Stimulated activated effector memory CD8-positive, alpha-beta T cell treated with anti-CD3 and anti-CD28 coated beads, Interleukin-12 subunit alpha, Interleukin-12 subunit beta, amount 100 ng/mL, for 72 hours (primary cell): ENCODE results near the gene GNA14.
A peak's percentile ranks its signal among the peaks of the same experiment; 100 is the strongest.
"Not testable (repeated sequence)": the region's sequence is repeated elsewhere in the genome, so short reads cannot be mapped to it uniquely, and the experiment has no call there.

Experiments used
- ATAC-seq: fragments of 150-1000 bp; cut with Tn5 transposase; 2 replicates; pipeline ENCODE4 v1.10.0; 2021
- DNase-seq, 2 donors: peaks; one replicate each; pipeline ENCODE4 v3.0.0; 2021 to 2022; ENCODE audit warnings: low spot score in 2 of 2
- H3K27ac Mint-ChIP-seq: one replicate; pipeline ENCODE4 v1.8.0; 2022; ENCODE audit warnings: mild to moderate bottlenecking, mixed read lengths
- H3K36me3 Mint-ChIP-seq: one replicate; pipeline ENCODE4 v1.8.0; 2022; ENCODE audit warnings: mild to moderate bottlenecking, mixed read lengths
- H3K4me1 Mint-ChIP-seq: one replicate; pipeline ENCODE4 v1.8.0; 2022; ENCODE audit warnings: mixed read lengths
- H3K4me3 Mint-ChIP-seq: one replicate; pipeline ENCODE4 v1.8.0; 2022; ENCODE audit warnings: mild to moderate bottlenecking, mixed read lengths
- H3K9me3 Mint-ChIP-seq: one replicate; pipeline ENCODE4 v1.8.0; 2022; ENCODE audit warnings: mixed read lengths

Gene GNA14

DNA sequence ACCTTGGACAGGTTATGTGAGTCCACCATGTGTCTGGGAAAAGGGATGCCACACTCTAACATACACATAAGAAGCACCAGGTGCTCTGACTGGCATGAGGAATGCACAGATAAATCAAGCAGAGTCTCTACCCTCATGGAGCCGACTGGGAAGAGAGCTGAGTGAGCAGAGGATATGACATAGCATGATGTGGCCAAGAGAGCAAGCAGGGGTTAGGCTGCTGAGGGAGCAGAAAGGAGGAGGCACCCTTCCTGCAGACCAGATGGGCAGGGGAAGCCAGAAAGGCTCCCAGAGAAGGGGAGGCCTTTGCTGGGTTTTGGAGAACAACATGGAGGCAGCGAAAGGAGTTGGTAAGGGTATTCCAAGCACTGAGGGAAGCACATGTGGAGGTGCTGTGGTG lies 223.1 kb downstream of the GNA14 start:
- H3K36me3 Mint-ChIP-seq = peaks cover 5% of the 10 kb centered on the region
- ATAC-seq (peak; percentile 39), DNase-seq (no peak)
- H3K9me3 Mint-ChIP-seq = no peaks in the 10 kb centered on the region
- no peak overlapping the region for H3K4me3 Mint-ChIP-seq
- no peak overlapping the region for H3K27ac Mint-ChIP-seq
- H3K4me1 Mint-ChIP-seq = no peaks in the 10 kb centered on the region

DNA sequence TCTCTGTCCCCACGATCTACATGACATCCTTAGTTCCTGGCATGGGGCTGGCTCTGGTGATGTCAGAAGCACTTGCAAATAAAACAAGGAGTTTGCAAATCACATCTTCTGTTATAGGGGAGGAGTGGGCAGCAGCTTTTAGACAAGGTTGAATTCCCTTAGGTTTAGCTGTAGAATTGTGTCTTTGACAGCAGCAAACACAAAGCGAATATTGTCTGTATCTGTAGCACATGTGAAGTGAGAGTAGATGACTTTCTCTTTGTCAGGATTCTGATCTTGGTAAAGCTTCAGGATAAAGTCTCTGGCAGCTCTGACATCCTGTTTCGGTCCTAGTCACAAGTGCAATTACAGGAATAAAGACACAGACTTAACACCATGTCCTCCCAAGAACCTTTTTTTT lies 224.3 kb downstream of the GNA14 start:
- ATAC-seq = no peak
- no peak for DNase-seq
- H3K4me3 Mint-ChIP-seq = no peak overlapping the region
- no peak overlapping the region for H3K27ac Mint-ChIP-seq
- no peaks in the 10 kb centered on the region for H3K9me3 Mint-ChIP-seq
- H3K36me3 Mint-ChIP-seq = peaks cover 5% of the 10 kb centered on the region
- no peaks in the 10 kb centered on the region for H3K4me1 Mint-ChIP-seq

DNA sequence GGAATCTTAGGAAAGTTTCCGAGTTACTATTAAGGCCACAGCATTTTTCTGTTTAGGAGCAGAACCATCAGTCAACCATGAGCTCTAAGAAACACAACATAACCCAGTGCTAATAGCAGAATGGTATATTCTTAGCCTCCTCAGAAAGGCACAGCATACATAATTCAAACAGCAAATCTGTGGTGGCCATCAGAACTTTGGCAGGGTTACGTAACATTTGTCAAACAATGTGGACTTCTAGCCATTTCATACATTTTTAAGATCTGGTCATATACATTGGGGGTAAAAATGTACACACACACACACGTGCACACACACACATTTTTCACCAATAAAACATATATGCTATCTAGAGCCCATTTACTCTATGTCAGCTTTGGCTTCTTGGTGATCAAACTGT lies 225.2 kb downstream of the GNA14 start:
- Mint-ChIP-seq H3K4me3 (no peak overlapping the region), H3K27ac (no peak overlapping the region), H3K9me3 (no peaks in the 10 kb centered on the region), H3K4me1 (no peaks in the 10 kb centered on the region), H3K36me3 (peaks cover 5% of the 10 kb centered on the region)
- ATAC-seq (no peak), DNase-seq (no peak)

DNA sequence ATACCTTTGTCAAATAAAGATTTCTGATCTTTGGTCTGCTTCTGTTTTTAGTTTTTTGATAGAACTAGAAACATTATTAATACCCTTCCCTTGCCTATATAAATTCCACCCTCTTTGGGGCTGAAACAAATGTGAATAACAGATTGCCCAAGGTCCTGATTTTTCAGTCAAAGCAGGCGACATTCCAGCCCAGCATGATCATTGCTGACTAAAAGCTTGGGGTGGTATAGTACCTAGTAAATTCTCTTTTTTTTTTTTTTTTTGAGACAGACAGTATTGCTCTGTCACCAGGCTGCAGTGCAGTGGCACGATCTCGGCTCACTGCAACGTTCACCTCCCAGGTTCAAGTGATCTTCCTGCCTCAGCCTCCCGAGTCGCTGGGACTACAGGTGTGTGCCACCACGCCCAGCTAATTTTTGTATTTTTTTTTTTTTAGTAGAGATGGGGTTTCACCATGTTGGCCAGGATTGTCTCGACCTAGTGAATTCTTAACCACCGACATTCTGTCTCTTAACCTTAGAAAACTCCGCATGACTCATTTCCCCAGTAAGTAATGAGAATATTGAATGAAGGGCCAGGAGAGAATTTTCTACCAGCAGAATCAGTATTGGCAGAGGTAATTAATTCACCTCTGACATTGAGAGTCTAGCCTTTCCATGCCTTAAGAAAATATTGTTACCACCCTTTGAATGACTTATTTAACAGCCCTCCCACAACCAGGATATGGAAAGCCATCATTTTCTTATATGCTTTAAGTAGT lies 226.4 kb downstream of the GNA14 start:
- no peak overlapping the region for H3K4me3 Mint-ChIP-seq
- ATAC-seq (no peak), DNase-seq (no peak)
- no peaks in the 10 kb centered on the region for H3K4me1 Mint-ChIP-seq
- peaks cover 5% of the 10 kb centered on the region for H3K36me3 Mint-ChIP-seq
- H3K9me3 Mint-ChIP-seq = no peaks in the 10 kb centered on the region
- no peak overlapping the region for H3K27ac Mint-ChIP-seq

DNA sequence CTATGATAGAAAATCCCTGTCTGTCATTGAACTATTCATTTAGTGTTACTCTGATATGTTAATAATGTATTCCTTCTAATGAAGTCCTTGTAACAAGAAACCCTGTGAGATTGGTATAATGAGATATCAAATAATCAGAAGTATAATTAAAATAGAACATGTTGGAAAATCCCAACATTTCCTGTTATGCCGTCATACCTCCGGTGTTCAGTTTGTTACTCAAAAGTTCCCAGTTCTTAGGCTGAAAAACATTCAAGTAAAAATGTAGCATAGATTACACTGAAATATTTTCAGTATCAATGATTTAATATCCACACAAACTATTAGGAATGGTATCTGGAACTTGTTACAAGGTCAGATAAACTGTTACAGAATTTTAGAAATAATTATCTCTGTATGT lies 227.5 kb downstream of the GNA14 start:
- no peak overlapping the region for H3K4me3 Mint-ChIP-seq
- H3K9me3 Mint-ChIP-seq = no peaks in the 10 kb centered on the region

DNA sequence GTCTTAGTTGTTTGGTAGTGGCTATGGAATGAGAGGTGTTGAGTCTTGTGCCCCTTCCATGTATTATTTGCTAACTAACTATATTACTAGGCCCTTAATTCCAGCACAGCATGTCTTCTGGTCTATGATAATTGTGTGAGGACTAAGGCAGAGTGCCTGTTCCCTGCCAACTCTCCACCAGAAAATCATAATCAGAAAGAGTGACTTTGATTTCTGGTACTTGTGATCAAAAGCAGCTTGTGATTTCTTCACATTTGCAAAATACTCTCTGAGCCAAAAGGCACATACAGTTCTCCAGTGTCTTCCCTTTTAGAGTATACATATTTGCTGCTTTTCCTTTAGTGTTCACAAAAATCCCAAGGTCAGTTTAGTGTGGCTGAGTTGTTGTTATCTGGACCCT lies 229.9 kb downstream of the GNA14 start:
- Mint-ChIP-seq H3K4me1 (no peaks in the 10 kb centered on the region), H3K9me3 (no peaks in the 10 kb centered on the region), H3K36me3 (peaks cover 5% of the 10 kb centered on the region), H3K4me3 (no peak overlapping the region), H3K27ac (no peak overlapping the region)
- DNase-seq = no peak
- no peak for ATAC-seq

More for the DNA sequence above, 227.5 kb downstream of the GNA14 start:
- peaks cover 5% of the 10 kb centered on the region for H3K36me3 Mint-ChIP-seq
- H3K27ac Mint-ChIP-seq = no peak overlapping the region
- ATAC-seq (no peak), DNase-seq (no peak)
- H3K4me1 Mint-ChIP-seq = no peaks in the 10 kb centered on the region

DNA sequence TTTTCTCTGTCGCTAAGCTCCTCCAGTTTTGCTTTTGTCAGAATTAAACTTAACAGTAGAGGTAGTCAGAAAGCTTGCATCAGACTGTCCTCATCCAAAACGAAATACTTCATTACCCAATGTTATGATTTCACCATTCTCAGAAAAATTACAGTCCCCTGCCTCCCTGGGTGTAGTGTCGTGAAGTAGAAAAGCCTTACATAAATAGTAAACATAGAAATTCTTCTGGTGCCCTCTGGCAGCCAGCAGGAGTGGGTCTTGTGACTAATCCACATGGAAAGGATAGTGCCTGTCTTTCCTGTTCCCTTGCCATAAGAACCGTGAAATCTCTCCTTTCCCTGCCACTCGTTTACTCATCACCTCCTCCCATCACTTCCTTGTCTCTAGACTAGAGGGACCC lies 230.6 kb downstream of the GNA14 start:
- Mint-ChIP-seq H3K9me3 (no peaks in the 10 kb centered on the region), H3K36me3 (peaks cover 5% of the 10 kb centered on the region), H3K27ac (no peak overlapping the region), H3K4me1 (no peaks in the 10 kb centered on the region), H3K4me3 (no peak overlapping the region)
- ATAC-seq = no peak
- no peak for DNase-seq

DNA sequence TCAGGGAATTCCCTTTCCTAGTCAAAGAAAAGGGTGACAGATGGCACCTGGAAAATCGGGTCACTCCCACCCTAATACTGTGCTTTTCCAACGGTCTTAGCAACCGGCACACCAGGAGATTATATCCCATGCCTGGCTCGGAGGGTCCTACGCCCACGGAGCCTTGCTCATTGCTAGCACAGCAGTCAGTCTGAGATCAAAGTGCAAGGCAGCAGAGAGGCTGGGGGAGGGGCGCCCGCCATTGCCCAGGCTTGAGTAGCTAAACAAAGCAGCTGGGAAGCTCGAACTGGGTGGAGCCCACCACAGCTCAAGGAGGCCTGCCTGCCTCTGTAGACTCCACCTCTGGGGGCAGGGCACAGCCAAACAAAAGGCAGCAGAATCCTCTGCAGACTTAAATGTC lies 239.6 kb downstream of the GNA14 start:
- H3K36me3 Mint-ChIP-seq = peaks cover 29% of the 10 kb centered on the region
- not testable (repeated sequence) for DNase-seq, H3K4me3 Mint-ChIP-seq, ATAC-seq, H3K4me1 Mint-ChIP-seq, H3K27ac Mint-ChIP-seq, H3K9me3 Mint-ChIP-seq

DNA sequence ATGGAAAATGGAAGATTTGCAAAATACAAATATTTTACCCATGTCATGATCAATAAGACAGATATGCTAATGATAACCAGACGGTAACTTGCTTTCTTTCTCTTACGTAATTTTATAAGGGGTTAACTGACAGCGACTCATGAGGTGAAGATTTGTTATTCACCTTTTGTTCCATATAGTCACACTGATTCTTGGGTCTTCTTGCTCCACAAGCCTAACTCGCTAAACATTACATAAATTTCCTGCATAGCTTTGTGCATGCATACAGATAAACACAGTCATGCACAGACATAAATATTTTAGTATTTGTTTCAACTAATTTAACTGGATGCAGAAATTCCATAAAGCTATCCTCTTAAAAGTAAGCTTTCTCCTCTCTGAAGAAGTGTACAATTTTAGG lies 244.9 kb downstream of the GNA14 start:
- DNase-seq (no peak), ATAC-seq (no peak)
- Mint-ChIP-seq H3K36me3 (peaks cover 27% of the 10 kb centered on the region), H3K27ac (no peak overlapping the region), H3K4me1 (no peaks in the 10 kb centered on the region), H3K9me3 (peaks cover 3% of the 10 kb centered on the region), H3K4me3 (no peak overlapping the region)

DNA sequence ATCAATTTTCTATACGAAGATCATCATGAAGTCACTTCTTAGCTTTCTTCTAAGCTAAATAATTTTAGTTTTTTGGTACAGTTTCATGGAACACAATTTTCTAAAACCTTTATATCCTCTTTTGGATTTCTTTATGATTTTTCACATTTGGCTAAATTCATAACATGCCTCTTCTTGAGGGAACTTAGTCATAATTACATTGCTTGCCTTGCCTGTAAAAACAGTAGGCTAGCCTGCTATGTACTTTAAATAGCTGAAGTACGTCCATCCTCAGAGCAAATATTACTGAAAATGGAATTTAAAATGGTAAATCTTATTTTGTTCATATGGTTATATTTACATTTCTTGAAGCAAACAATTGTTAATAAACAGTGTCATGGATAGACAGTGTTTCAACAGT lies 245.8 kb downstream of the GNA14 start:
- H3K27ac Mint-ChIP-seq = no peak overlapping the region
- H3K4me1 Mint-ChIP-seq = no peaks in the 10 kb centered on the region
- ATAC-seq = no peak

DNA sequence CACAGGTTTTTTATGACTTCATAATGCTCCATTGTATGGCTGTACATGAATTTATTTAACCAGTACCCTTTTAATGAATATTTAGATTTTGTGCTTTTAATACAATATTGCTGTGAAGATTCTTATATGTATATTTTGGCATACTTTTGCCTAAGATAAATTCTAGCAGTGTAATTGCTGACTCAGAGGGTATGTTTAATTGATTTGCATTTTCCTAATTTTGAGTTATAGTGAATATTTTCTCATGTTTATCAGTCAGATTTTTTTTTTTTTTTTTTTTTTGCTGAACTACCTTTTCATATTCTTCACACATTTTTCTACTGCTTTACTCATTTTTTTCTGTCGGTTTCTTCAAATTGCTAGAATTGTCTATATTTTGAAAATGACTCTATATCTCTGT lies 248.2 kb downstream of the GNA14 start:
- DNase-seq = no peak
- Mint-ChIP-seq H3K4me3 (no peak overlapping the region), H3K27ac (no peak overlapping the region), H3K4me1 (no peaks in the 10 kb centered on the region), H3K36me3 (no peaks in the 10 kb centered on the region), H3K9me3 (no peaks in the 10 kb centered on the region)
- no peak for ATAC-seq

More for the DNA sequence above, 245.8 kb downstream of the GNA14 start:
- Mint-ChIP-seq H3K36me3 (peaks cover 20% of the 10 kb centered on the region), H3K4me3 (no peak overlapping the region), H3K9me3 (no peaks in the 10 kb centered on the region)
- no peak for DNase-seq

DNA sequence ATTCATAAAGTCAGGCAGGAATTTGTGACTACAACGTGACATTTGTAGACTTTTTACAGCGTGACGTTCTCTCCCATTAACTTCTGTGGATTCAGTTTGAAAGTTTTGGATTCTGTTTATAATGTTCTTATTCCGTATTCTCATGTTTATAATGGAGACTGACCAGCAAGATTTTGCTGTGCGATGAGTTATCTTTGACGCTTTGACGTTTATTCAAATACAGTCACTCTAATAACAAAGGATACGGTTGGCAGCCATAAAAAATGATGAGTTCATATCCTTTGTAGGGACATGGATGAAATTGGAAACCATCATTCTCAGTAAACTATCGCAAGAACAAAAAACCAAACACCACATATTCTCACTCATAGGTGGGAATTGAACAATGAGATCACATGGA lies 249.5 kb downstream of the GNA14 start:
- not testable (repeated sequence) for H3K27ac Mint-ChIP-seq, H3K36me3 Mint-ChIP-seq, H3K4me3 Mint-ChIP-seq, ATAC-seq, H3K4me1 Mint-ChIP-seq, H3K9me3 Mint-ChIP-seq, DNase-seq

DNA sequence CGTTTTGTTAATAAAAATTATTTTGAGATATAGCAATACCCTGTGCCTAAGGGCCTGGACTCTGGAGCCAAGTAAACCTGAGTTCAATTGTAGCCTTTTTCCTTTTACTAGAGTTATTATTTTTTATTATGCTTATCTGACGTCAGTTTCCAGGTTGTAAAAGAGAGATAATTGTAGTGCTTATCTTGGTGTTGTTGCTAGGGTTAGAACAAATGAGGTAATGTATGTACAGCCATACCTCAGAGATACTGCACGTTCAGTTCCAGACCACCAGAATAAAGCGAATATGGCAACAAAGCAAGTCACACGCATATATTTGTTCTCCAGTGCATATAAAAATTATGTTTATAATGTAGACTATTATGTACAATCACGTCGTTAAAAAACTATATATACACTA lies 255.8 kb downstream of the GNA14 start:
- ATAC-seq (no peak), DNase-seq (no peak)
- Mint-ChIP-seq H3K4me3 (no peak overlapping the region), H3K27ac (no peak overlapping the region), H3K4me1 (no peaks in the 10 kb centered on the region), H3K36me3 (peaks cover 8% of the 10 kb centered on the region), H3K9me3 (no peaks in the 10 kb centered on the region)

DNA sequence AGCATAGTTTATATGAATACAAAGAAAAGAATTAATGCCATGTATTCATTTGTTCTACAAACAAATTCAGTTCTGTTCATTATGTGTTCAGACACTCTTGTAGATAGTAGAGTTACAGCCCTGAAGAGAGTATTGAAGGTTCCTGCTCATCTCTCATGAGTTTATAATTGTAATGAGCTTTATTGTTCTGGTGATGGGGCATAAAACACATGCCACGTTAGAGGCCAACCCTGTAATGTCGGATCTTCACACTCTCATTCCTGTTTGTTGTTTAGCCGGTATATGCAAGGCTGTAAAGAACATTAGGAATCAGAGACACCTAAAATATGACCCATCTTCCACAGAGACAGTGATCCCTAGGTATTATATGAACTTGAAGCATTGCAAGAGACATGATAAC lies 256.3 kb downstream of the GNA14 start:
- no peak overlapping the region for H3K27ac Mint-ChIP-seq
- peaks cover 11% of the 10 kb centered on the region for H3K36me3 Mint-ChIP-seq
- H3K4me1 Mint-ChIP-seq = no peaks in the 10 kb centered on the region
- ATAC-seq (no peak), DNase-seq (no peak)
- H3K9me3 Mint-ChIP-seq = no peaks in the 10 kb centered on the region
- no peak overlapping the region for H3K4me3 Mint-ChIP-seq

DNA sequence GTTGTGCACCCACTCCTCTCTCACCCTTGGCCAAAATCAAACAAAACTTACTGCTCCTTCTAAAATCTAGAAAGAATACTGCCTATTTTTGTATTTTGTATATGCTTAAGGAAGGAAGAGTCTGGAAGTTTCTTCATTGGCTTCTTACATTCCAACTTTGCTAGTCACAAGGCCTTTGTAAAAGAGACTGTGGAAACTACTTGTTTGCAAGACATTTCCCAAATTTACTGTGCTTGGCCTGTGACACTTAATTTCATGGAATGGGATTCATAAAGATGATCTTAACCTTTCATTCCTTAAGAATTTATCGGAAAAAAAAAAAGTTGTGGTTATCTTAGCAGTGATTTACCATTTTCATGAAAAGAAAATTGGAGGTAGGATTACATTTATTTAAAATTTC lies 261.9 kb downstream of the GNA14 start:
- peaks cover 24% of the 10 kb centered on the region for H3K36me3 Mint-ChIP-seq
- H3K9me3 Mint-ChIP-seq = no peaks in the 10 kb centered on the region
- ATAC-seq = no peak
- no peak overlapping the region for H3K4me3 Mint-ChIP-seq
- no peak for DNase-seq
- no peak overlapping the region for H3K27ac Mint-ChIP-seq
- no peaks in the 10 kb centered on the region for H3K4me1 Mint-ChIP-seq

DNA sequence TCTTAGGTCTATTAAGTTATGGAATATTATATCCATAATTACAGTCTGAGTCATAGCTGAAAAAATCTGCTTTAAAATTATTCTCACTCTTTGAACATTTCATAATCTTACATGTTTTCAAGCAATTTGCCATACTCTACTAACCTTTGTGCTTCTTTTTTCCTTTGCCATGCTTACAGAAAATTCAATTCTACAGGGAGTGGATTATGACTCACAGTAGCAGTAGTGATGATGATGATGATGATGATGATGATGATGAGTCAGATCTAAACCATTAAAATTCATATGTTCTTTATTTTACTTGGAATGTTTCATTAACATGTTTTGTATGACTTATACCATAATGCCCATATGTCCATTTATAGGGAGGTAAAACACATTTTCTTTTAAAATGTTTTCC lies 263.7 kb downstream of the GNA14 start:
- no peak for DNase-seq

More for the DNA sequence above, 263.7 kb downstream of the GNA14 start:
- Mint-ChIP-seq H3K4me3 (no peak overlapping the region), H3K27ac (no peak overlapping the region), H3K36me3 (peaks cover 18% of the 10 kb centered on the region), H3K4me1 (no peaks in the 10 kb centered on the region), H3K9me3 (no peaks in the 10 kb centered on the region)
- ATAC-seq = no peak
